COLO668 (cell line): Measurements from ENCODE around the gene AQP12B.

Experiments
- DNase-seq: peaks from one replicate; lab custom pipeline; 2025; ENCODE audit not compliant: unreplicated experiment; lab: John Stamatoyannopoulos, UW

The AQP12B gene

DNA sequence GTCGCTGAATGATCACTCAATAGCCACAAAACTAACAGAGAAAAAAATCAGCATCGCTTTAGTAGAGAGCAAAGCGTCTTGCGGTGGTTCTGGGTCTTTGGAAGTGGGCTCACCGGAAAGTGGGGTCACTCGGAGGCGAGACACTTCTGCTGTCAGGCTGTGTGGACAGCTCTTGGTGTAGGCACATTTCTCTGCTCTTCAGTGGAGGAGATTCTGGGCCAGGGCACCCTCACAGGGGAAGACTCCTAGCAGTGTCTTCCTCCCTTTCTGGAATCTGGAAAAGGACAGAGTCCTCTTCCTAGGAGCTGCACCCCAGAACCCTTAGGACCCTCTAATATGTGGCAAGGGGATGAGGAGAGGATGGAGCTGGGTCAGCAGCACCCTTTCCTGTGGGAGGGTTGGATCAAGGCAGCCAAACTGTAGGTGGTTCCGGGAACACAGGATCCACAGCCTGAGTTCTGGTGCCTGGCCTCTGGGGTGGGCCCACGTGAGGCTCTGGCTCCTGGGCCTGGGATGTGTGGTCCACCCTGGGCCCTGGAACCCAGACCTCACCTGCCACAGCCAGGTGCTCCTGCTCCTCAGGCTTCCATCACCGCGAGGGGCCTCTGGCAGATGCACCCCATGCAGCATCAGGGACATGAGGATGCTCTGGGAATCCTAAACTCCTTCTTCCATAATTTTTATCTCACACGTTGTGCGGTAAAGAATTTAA, 32.3 kb downstream of the AQP12B start:
- DNase-seq: no peak

- DNase-seq: no peak
Observed at GRCh38 chr2:240649331-240649730, 33.4 kb downstream of the AQP12B start.

DNA sequence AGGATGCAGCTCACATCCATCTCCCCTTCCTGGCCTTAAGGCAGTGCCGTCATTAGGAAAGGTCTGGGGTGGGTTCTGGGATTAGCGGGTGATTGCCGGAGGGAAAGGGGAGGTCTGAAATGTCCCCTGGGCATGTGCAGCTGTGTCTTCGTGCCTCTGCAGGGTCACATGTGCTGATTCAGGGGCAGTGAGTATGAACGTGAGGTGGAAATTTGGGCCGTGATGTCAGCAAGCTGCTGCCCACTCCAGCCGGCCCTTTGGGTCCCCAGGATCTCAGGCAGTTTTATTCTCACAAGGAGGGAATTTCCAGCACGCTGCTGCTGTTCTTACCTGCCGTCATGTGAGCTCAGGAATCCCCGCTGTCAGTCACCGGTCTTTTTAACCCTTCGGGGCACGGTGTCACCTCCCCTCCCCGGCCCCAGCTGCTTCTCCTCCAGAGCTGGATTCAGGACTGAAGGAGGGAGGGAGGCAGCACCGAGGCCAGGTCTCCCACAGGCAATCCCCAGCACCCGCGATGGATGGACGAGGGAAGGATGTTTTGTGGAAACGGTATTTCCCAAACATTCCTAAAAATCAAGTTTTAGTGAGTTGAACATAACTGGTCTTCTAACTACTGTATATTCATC, 33.9 kb downstream of the AQP12B start:
- no peak for DNase-seq

DNA sequence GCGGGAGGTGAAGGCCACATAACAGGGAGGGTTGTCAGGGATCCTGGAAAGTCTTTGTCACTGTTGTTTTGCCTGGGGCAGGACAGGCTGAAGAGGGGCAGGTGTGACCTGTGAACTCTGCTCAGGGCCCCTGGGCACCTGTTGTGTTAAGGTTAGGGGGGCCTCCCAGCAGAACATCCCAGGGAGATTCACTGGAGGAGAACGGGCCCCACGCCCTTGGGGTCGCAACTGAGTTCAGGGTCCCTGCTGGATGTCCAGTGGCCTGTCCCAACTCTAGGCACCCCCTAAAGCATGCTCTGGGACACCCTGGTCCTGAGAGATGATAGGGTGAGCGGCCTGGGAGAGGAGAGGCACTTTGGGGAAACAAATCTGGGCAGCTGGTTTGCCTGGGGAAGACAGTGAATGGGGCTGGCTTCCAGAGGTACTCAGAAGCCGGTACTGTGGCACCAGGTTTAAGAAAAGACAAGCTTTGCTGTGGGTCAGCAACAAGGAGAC, 34.5 kb downstream of the AQP12B start:
- DNase-seq: no peak

DNA sequence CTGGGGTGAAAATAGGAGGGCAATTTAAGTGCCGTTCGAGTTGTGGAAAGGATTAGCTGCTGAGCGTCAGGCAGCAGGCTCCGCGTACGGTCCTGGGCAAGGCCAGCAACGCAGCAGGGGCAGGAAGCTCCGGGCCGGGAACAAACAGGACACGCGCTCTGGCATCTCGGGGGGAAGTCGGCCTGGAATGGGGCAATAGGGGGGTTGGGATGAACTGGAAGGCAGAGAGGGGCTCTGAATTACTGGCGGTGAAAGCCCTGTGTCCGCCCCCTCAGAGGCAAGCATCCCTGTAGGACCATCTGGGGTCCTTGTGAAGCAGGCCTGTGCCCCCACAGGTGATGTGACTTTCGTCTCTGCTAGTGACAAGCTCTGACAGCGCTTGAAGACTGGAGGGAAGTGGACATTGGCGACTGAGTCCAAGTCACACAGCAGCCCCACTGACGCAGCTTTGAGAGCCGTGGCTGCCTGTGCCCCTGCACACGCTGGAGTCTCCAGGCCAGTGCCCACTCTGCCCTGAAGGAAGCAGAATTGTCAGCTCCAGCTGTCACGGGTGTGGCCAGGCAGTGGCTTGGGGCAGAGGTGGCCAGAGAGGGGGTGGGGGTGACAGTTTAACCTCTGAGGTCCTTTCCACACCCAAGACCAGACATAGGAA, 35.1 kb downstream of the AQP12B start:
- DNase-seq: no peak

DNA sequence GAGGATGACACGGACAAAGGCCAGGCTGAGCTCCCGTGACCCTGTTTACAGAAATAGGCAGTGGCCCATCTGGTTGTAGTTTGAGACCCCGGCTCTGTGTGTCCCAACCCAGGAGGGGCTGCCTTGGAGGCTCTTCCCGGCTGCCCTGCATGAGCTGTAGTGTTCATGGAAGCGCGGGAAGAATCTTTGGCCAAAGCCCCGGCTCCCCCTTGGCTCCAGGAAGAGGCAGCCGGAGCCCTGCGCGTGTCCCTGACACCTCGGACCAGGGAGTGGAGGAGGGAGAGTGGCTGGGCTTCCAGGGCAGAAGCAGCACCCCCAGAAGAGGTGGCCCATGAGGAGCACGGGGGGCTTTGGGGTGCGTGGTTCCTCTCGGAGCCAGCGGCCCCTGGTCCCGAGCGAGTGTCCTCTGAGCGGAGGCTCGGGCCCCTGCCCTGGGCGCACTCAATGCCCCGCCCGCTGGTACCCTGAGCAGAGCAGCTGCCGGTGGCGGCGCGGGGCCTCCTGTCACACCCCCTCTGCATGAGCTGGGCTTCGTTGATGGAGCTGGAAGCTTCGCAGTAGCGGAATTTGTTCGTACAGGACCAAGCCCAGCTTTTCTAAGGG, 35.7 kb downstream of the AQP12B start:
- no peak for DNase-seq

DNA sequence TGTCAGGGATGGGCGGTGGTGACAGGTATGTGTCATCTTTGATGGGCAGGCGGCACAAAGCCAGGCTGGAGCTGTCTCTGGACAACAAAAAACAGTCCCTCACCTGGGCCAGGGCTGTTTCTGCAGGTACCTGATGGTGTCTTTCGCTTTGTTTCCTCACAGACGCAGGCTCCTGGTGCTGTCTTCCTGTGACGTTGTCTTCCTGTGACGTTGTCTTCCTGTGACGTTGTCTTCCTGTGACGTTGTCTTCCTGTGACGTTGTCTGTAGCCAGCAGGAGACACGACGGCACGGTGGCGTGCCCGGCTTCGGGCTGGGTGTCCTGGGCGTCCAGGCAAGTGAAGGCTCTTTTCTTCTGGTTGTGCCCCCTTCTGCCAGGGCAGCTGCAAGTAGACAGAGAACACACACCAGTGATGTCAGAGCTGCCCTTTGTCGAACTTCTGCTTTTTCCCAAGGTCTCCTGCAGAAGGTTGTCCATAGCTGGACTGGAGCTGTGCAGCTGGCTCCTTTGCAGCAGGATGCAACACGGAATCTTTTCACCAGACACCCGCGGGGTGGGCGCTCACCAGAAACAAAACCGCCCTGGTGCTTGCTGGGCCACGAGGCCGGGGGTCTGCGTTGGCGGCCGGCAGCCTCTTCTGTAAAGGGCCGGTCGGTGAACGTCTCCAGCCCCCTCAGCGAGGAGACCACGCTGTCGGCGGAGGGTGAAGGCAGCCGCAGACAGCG, 36.3 kb downstream of the AQP12B start:
- no peak for DNase-seq

DNA sequence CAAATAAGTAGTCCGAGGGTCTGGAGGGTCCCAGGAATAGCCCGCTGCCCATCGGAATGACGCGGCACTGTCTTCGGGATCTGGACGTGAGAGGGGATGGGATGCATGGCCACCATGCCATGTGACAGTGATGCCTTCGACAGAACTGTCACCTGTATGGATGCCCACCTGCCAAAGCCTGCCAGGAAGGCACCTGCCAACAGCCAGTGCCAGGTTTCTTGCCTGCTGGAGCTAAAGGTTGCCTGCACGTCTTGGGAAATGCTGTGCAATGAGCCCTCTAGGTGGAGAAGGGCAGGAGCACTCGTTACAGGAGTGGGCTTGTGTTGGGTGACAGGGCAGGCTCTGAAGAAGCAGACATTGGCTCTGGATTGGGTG, 36.9 kb downstream of the AQP12B start:
- no peak for DNase-seq

GRCh38 chr2:240645346-240645745, 37.3 kb downstream of the AQP12B start:
- DNase-seq: no peak

- DNase-seq: no peak
Observed at GRCh38 chr2:240644859-240645301, 37.8 kb downstream of the AQP12B start.

DNA sequence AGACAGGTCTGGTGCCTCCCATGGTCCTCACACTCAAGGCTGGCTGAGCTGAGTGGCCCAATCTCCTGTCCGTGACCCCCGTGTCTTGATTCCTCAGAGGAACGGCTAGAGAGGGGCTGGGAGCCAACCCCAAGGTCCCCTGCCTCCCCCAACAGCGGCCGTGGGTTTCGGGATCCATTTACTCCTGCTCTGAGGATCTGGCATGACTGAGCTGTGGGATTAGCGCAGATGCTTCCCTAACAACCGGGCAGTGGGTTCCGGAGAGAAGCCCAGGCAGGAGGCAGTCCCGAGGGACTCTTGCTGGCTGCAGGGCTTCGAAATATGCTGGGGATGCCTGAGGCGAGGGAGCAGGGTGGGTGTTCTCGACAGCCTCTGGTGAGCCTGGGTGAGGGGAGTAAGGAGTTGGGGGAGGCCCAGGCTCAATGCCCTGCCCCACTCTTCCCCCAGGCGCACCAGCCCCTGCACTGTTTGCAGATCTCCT, 38.5 kb downstream of the AQP12B start:
- DNase-seq: no peak

GRCh38 chr2:240643811-240644150, 38.9 kb downstream of the AQP12B start:
- no peak for DNase-seq

GRCh38 chr2:240643093-240643810, 39.4 kb downstream of the AQP12B start:
- no peak for DNase-seq

GRCh38 chr2:240642806-240643092, 39.9 kb downstream of the AQP12B start:
- no peak for DNase-seq

DNA sequence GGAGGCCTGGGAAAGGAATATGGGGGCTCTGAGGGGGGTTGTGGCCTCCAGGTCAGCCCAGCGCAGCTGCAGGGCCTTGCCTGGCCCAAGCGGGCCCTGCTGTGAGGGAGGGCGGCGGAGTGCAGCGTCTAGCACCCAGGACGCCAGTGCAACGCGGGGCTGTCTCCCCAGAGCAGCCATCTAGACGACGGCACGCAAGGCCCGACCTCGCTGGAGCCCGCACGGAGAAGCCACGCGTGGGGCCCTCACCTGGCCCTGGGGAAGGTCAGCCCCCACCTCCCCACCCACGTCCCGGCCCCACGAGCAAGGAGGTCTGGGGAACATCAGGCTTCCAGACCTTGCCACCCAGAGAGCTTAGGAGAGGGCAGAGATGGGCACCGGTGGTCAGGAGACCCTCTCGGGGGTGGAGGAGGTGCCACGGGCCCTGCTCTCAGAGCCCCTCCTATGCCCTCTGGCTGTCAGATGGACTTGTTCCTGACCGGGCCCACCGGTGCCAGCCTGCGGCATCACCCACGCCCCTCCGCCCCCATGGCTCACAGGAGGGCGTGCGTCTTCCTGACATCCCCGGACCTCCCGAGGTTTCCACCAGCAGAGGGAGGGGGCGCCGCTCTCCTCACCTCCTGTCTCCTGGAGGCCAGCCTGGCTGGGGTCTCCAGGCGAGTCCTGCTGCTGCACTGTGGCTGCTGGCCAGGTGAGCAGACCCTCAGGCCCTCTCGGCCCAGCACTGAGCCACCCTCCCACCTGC, 40.5 kb downstream of the AQP12B start:
- no peak for DNase-seq

GRCh38 chr2:240640939-240641338, 41.7 kb downstream of the AQP12B start:
- DNase-seq: peak; percentile 65

DNA sequence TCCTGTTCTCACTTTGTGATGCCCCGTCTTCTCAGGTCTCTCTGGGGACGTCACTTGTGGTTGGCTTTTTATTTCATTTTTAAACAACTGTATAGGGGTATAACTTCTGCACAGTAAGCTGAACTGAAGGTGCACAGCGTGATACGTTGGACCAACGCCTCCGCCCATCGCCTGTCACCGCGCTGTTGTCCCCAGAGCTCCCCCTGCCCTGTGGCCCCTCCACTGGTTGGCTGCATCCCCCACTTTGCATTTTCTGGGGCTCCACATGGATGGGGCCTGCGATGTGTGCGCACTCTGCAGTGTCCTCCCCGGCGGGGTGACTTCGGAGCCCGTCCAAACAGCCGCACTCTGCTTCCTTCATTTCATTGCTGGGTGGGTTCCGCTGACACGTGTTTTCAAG, 43.1 kb downstream of the AQP12B start:
- no peak for DNase-seq

GRCh38 chr2:240638512-240639160, 44.0 kb downstream of the AQP12B start:
- no peak for DNase-seq

- DNase-seq: no peak
Observed at GRCh38 chr2:240637901-240638345, 44.8 kb downstream of the AQP12B start.
